Stimulated activated naive CD8-positive, alpha-beta T cell treated with anti-CD3 and anti-CD28 coated beads, Interleukin-15, Interleukin-2, amounts not matched to agents 100 ng/mL and 50 ng/mL, for 24 hours (primary cell): ENCODE measurements around the gene STAP1.
"Not testable (repeated sequence)": the region's sequence is repeated elsewhere in the genome, so short reads cannot be mapped to it uniquely, and the experiment has no call there.

ENCODE experiments used
- H3K27ac Mint-ChIP-seq: one replicate; pipeline ENCODE4 v1.8.0; 2021; ENCODE audit warnings: mild to moderate bottlenecking, mixed read lengths
- H3K27me3 Mint-ChIP-seq: one replicate; pipeline ENCODE4 v1.8.0; 2021; ENCODE audit warnings: mixed read lengths
- H3K36me3 Mint-ChIP-seq: one replicate; pipeline ENCODE4 v1.8.0; 2021; ENCODE audit warnings: low read depth, mixed read lengths
- H3K4me1 Mint-ChIP-seq: one replicate; pipeline ENCODE4 v1.8.0; 2021; ENCODE audit warnings: low read depth, mixed read lengths
- H3K4me3 Mint-ChIP-seq: one replicate; pipeline ENCODE4 v1.8.0; 2021; ENCODE audit warnings: mild to moderate bottlenecking, mixed read lengths
- H3K9me3 Mint-ChIP-seq: one replicate; pipeline ENCODE4 v1.8.0; 2021; ENCODE audit warnings: mixed read lengths

Gene STAP1, protein sequence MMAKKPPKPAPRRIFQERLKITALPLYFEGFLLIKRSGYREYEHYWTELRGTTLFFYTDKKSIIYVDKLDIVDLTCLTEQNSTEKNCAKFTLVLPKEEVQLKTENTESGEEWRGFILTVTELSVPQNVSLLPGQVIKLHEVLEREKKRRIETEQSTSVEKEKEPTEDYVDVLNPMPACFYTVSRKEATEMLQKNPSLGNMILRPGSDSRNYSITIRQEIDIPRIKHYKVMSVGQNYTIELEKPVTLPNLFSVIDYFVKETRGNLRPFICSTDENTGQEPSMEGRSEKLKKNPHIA

DNA sequence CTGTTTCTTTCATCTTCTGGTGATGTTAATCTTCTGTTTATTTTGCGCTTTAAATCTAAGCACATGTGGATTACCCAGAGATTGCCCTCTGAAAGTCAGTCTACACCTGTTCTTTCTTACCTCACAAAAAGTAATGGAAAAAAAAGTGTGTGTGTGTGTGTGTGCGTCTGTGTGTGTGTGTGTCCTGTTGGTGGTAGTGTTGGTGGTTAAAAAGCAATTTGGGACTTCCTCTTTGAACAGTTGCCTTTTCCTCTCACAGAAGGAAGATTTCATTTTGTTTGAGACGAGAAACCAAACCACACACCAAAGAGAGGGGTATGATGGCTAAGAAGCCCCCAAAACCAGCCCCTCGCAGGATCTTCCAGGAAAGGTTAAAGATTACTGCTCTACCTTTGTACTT lies at the start of gene STAP1:
Gene STAP1, plus strand, starts transcription at position 235 of the 400 bp plus-strand sequence. Its CDS starts 83 bp downstream, at position 318.
- H3K27ac Mint-ChIP-seq, result peak within 1 kb of the TSS; percentile 88
- peaks cover 29% of the 10 kb centered on the region for H3K4me1 Mint-ChIP-seq
- peaks cover 3% of the 10 kb centered on the region for H3K36me3 Mint-ChIP-seq

DNA sequence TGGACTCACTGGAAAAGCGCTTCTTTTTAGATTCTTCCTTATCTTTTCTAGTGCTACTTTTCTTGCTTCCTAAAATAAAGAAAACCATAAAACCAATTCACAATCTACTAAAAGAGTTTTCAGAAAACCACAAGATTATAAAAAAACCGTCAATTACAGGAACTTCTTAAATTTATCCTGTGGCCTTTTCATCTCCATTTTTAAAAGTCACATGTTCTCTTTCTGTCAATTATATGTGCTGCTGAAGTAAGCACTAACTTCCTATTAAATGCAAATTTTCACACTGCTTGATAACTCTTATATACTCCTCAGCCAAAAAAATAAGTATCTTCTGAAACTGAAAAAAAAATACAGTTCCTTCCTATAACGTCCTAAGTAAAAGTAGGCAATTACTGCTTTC lies 46.0 kb upstream of the STAP1 start:
- H3K36me3 Mint-ChIP-seq, result peaks cover 69% of the 10 kb centered on the region
- H3K4me1 Mint-ChIP-seq, result peaks cover 5% of the 10 kb centered on the region
- no peak overlapping the region for H3K4me3 Mint-ChIP-seq
- H3K27me3 Mint-ChIP-seq, result no peaks in the 10 kb centered on the region
- H3K27ac Mint-ChIP-seq, result no peak overlapping the region
- H3K9me3 Mint-ChIP-seq, result no peaks in the 10 kb centered on the region

More for the DNA sequence above, at the start of gene STAP1:
- H3K9me3 Mint-ChIP-seq, result no peaks in the 10 kb centered on the region
- H3K27me3 Mint-ChIP-seq, result no peaks in the 10 kb centered on the region
- H3K4me3 Mint-ChIP-seq, result peak within 1 kb of the TSS; percentile 79

DNA sequence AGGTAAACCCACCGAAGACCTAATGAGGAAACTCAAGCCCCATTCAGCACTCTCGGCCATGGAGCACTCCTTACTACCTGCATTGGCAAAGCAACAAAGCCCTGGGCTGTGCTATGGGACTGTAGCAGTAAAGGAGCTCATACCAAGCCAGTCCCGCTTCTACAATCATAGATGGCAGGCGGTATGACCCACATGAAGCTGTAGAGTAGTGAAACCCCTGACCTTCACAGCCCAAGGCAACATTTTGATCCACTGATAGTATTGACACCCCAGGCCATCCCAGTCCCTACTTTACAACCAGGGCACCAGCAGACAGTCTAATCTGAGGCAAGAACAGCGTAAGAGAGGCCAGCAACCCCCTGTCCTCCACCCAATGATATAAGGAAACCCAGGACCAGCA lies 38.4 kb upstream of the STAP1 start:
- no peaks in the 10 kb centered on the region for H3K9me3 Mint-ChIP-seq
- no peaks in the 10 kb centered on the region for H3K27me3 Mint-ChIP-seq
- peaks cover 63% of the 10 kb centered on the region for H3K36me3 Mint-ChIP-seq
- H3K27ac Mint-ChIP-seq, result peak overlapping the region; percentile 26
- peaks cover 43% of the 10 kb centered on the region for H3K4me1 Mint-ChIP-seq
- H3K4me3 Mint-ChIP-seq, result no peak overlapping the region

DNA sequence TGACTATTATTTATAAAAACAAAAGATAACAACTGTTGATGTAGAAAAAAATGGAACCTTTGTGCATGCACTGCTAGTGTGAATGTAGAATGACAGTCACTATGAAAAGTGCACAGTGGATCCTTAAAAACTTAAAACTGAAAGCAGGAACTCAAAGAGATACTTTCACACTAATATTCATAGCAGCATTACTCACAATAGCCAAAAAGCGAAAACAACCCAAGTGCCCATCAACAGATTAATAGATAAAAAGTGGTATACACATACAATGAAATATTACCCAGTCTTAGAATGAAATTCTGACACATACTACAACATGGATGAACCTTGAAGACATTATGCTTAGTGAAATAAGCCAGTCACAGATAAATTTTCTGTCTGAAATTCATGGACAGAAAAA lies 37.0 kb upstream of the STAP1 start:
- Mint-ChIP-seq H3K36me3 (peaks cover 62% of the 10 kb centered on the region), H3K9me3 (peaks cover under 1% of the 10 kb centered on the region), H3K4me3 (no peak overlapping the region), H3K27ac (peak overlapping the region; percentile 77), H3K27me3 (no peaks in the 10 kb centered on the region), H3K4me1 (peaks cover 56% of the 10 kb centered on the region)

DNA sequence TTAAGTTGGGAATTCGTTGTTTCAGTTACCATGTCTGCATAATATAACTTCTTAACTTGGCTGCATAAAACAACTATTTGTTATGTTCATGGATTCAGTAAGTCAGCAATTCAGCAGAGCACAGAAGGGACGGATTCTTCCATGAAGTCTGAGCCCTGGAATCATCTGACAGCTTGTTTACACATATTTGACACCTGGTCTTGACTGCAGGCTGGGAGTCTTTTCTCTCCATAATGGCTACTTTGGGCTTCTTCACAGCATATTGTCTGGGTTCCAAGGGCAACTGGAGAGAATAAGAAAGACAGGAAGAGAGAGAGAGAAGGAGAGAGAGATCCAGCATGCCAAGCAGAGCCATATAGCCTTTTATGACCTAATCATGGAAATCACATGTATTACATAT lies 36.3 kb upstream of the STAP1 start:
- no peaks in the 10 kb centered on the region for H3K27me3 Mint-ChIP-seq

DNA sequence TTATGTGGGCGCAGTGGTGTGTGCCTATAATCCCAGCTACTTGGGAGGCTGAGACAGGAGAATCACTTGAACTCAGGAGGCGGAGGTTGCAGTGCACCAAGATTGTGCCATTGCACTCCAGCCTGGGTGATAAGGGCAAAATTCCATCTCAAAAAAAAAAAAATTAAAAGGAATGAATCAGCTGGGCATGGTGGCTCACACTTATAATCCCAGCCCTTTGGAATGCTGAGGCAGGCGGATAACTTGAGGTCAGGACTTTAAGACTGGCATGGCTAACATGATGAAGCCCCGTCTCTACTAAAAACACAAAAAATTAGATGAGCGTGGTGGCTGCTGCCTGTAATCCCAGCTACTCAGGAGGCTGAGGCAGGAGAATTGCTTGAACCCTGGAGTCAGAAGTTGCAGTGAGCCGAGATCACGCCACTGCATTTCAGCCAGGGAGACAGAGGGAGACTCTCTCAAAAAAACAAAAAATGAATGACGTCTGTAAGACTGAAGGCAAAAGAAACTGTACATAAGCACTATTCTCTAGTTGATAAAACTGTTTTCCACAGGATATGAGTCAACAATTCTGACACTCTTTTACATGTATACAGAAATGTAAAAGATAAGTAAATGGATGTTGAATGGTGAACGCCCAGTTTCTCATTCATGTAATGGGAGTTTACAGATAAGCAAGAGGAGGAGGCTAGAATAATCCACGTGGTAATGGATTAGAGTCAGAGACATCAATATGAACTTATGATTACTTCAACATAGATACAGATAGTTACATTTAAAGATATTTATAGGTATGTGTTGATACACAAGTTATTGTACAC lies 35.5 kb upstream of the STAP1 start:
- peaks cover 3% of the 10 kb centered on the region for H3K9me3 Mint-ChIP-seq
- peak overlapping the region; percentile 91 for H3K27ac Mint-ChIP-seq
- H3K4me1 Mint-ChIP-seq, result peaks cover 70% of the 10 kb centered on the region
- peaks cover 71% of the 10 kb centered on the region for H3K36me3 Mint-ChIP-seq
- peak overlapping the region; percentile 51 for H3K4me3 Mint-ChIP-seq
- no peaks in the 10 kb centered on the region for H3K27me3 Mint-ChIP-seq

More for the DNA sequence above, 36.3 kb upstream of the STAP1 start:
- H3K27ac Mint-ChIP-seq, result peak overlapping the region; percentile 91
- H3K9me3 Mint-ChIP-seq, result peaks cover 3% of the 10 kb centered on the region
- H3K4me1 Mint-ChIP-seq, result peaks cover 63% of the 10 kb centered on the region
- peaks cover 65% of the 10 kb centered on the region for H3K36me3 Mint-ChIP-seq
- H3K4me3 Mint-ChIP-seq, result no peak overlapping the region

DNA sequence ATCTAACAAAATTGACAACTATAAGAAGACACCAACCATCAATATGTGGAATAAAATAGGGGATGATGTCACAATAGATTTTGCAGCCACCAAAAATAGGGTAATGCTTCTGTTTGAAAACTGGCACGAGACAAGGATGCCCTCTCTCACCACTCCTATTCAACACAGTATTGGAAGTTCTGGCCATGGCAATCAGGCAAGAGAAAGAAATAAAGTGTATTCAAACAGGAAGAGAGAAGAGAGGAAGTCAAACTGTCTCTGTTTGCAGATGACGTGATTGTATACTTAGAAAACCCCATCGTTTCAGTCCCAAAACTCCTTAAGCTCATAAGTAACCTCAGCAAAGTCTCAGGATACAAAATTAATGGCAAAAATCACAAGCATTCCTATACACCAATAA lies 34.4 kb upstream of the STAP1 start:
- Mint-ChIP-seq H3K36me3 (peaks cover 74% of the 10 kb centered on the region), H3K4me1 (peaks cover 73% of the 10 kb centered on the region), H3K27ac (peak overlapping the region; percentile 91), H3K4me3 (peak overlapping the region; percentile 51)
- H3K9me3 Mint-ChIP-seq, H3K27me3 Mint-ChIP-seq: not testable (repeated sequence)

DNA sequence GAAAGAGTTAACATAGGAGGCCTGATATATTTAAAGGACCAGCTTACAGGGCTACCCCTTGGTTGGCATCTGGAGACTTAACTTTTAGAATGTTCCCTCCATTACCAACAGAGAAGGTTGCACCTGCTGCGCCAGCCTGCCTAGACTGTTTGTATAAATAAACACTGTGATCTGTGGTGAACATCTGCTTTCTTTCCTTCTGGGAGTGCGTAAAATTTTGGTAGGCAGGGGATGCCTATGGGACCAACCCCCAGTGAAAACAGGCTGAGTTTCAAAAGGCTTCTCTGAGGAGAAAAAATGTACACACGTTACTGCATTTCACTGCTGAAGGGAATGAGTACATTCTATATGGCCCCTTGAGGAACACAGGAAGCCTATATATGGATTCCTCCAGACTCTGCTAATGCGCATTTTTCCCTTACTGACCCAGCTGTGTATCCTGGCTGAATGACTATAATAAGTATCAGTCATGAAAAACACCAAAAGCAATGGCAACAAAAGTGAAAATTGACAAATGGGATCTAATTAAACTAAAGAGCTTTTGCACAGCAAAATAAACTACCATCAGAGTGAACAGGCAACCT lies 27.1 kb upstream of the STAP1 start:
- Mint-ChIP-seq H3K27ac (no peak overlapping the region), H3K36me3 (peaks cover 90% of the 10 kb centered on the region), H3K4me1 (peaks cover 36% of the 10 kb centered on the region), H3K27me3 (no peaks in the 10 kb centered on the region), H3K4me3 (no peak overlapping the region), H3K9me3 (peaks cover 14% of the 10 kb centered on the region)

DNA sequence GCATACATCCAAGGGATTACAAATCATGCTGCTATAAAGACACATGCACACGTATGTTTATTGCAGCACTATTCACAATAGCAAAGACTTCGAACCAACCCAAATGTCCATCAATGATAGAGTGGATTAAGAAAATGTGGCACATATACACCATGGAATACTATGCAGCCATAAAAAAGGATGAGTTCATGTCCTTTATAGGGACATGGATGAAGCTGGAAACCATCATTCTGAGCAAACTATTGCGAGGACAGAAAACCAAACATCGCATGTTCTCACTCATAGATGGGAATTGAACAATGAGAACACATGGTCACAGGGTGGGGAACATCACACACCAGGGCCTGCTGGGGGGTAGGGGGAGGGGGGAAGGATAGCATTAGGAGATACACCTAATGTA lies 26.1 kb upstream of the STAP1 start:
- peaks cover 26% of the 10 kb centered on the region for H3K4me1 Mint-ChIP-seq
- not testable (repeated sequence) for H3K27ac Mint-ChIP-seq, H3K4me3 Mint-ChIP-seq, H3K27me3 Mint-ChIP-seq
- peaks cover 80% of the 10 kb centered on the region for H3K36me3 Mint-ChIP-seq
- H3K9me3 Mint-ChIP-seq, result peaks cover 11% of the 10 kb centered on the region

DNA sequence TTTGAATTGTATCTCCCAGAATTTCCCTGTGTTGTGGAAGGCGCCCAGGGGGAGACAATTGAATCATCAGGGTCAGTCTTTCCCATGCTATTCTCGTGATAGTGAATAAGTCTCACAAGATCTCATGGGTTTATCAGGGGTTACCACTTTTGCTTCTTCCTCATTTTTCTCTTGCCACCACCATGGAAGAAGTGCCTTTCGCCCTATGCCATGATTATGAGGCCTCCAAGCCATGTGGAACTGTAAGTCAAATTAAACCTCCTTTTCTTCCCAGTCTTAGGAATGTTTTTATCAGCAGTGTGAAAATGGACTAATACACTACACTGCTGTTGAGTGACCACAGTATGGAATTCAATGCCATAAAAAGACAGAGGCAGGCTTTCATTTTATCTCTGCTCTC lies 25.4 kb upstream of the STAP1 start:
- H3K36me3 Mint-ChIP-seq, result peaks cover 79% of the 10 kb centered on the region
- no peak overlapping the region for H3K4me3 Mint-ChIP-seq
- peaks cover 11% of the 10 kb centered on the region for H3K9me3 Mint-ChIP-seq
- H3K4me1 Mint-ChIP-seq, result peaks cover 21% of the 10 kb centered on the region
- no peak overlapping the region for H3K27ac Mint-ChIP-seq
- H3K27me3 Mint-ChIP-seq, result no peaks in the 10 kb centered on the region

DNA sequence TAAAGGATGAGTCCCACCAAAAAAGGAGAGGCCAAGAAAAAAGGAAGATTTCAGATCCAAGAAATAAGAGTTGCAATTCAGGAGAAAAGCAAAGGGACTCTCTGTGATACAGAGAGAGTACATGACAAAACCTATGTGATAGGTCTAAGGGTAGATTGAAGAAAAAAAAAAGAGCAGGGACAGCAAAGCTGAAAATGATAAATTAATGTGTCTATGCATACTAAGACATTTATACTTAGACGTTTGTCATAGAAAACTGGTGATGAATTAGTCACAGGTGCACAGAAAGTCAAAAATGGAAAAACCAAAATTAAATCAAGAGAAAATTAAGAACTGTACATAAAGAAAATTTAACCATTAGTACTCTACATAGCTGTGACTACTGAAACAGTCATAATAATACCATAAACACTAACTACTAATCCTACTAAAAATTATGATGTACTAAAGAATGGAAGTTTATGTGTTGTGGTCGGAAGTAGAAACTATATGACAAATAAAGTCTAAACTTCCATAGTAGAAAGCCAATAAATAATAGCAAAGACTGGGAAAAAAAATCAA lies 23.2 kb upstream of the STAP1 start:
- H3K27ac Mint-ChIP-seq, result peak overlapping the region; percentile 53
- H3K4me1 Mint-ChIP-seq, result peaks cover 27% of the 10 kb centered on the region
- peaks cover 11% of the 10 kb centered on the region for H3K9me3 Mint-ChIP-seq

DNA sequence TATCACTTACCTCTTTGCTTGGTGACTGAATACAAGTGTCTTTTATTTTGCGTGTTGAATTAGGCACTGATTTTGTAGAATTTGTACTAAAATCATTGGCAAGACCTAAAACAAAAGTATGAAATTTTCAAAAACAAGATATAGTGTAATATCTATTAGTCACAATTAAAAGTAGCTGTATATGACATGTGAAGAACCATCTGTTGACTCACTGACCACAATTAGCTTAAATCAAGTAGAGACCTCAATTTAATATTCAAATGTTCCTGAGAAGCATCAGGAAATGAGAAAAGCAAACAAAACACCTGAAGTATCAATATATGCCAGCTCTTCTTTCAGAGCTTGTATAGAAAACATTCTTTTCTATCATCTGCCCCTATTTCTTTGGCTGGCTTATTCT lies 18.7 kb upstream of the STAP1 start:
- no peak overlapping the region for H3K27ac Mint-ChIP-seq
- H3K4me3 Mint-ChIP-seq, result no peak overlapping the region
- H3K4me1 Mint-ChIP-seq, result peaks cover 41% of the 10 kb centered on the region
- no peaks in the 10 kb centered on the region for H3K9me3 Mint-ChIP-seq
- H3K36me3 Mint-ChIP-seq, result peaks cover 73% of the 10 kb centered on the region
- H3K27me3 Mint-ChIP-seq, result no peaks in the 10 kb centered on the region

More for the DNA sequence above, 23.2 kb upstream of the STAP1 start:
- Mint-ChIP-seq H3K27me3 (no peaks in the 10 kb centered on the region), H3K36me3 (peaks cover 82% of the 10 kb centered on the region), H3K4me3 (no peak overlapping the region)

DNA sequence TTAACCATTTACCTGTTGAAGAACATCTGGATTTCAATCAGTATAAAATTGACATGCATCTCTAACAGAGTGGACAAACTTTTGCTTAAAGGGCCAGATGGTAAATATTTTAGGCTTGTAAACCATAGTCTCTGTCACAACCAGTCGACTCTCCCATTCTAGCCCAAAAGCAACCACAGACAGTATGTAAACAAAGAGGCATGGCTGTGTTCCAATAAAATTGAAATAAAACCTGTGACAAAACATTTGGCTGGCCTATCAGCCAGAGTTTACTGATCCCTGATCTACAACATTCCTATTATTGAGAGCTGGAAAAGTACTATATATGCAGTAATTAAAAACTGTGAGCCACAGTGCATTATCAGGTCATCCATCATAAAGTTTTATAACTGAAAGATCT lies 16.5 kb upstream of the STAP1 start:
- Mint-ChIP-seq H3K4me3 (no peak overlapping the region), H3K36me3 (peaks cover 58% of the 10 kb centered on the region), H3K9me3 (no peaks in the 10 kb centered on the region), H3K27me3 (no peaks in the 10 kb centered on the region), H3K27ac (peak overlapping the region; percentile 47), H3K4me1 (peaks cover 39% of the 10 kb centered on the region)

DNA sequence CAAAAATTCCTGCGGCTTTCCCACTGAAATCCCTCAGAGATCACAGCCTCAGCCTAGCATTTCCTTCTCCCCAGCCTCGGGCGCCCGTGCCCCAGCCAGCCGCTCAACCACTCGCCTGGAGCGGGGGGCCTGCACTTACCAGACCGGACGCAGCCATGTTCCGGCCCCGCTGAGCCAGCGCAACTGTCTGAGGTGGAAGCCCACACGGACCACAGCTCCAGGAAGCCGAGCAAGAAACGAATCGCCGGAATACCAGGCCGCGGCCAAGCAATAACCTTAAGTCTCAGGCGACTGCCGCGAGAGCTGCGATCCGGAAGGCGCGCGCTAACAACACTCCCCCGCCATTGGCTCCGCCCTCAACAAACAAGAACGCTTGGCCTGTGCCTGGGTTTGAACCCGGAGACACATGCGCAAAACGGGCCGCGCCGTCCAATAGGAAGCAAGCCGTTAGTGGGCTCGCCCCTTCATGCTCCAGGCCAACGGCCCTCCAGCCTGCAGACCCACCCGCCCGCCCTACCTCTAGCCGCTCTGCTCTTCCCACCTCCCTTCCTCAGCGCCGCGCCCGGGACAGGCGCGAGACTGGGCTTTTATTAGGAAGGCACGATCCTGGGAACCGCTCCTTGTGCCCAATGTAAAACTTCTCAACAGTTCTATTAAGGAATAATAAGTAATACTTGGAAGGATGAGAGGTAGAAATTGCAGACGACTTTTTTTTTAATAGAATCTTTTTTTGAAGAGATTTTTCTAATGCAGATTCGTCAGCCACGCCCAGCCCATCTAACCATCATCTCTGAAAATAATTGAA lies 13.1 kb upstream of the STAP1 start, which contains the start of gene CENPC:
Gene CENPC, minus strand, starts transcription at position 305 of the 805 bp plus-strand sequence. Its CDS starts 148 bp downstream, at position 157.
- H3K4me1 Mint-ChIP-seq, result peaks cover 37% of the 10 kb centered on the region
- H3K9me3 Mint-ChIP-seq, result no peaks in the 10 kb centered on the region
- peaks cover 33% of the 10 kb centered on the region for H3K36me3 Mint-ChIP-seq
- H3K4me3 Mint-ChIP-seq, result peak within 1 kb of the TSS; percentile 96
- peak within 1 kb of the TSS; percentile 96 for H3K27ac Mint-ChIP-seq
- no peaks in the 10 kb centered on the region for H3K27me3 Mint-ChIP-seq
